HG03521 (cell line): ENCODE results near the gene SNRNP35.
"Not testable (repeated sequence)": the region's sequence is repeated elsewhere in the genome, so short reads cannot be mapped to it uniquely, and the experiment has no call there.

Experiments
- ATAC-seq: cut with Tn5 transposase; IDR thresholded peaks from one replicate; pipeline ENCODE4 v1.9.1; 2021; ENCODE audit warnings: mild to moderate bottlenecking, moderate library complexity; ENCODE audit not compliant: unreplicated experiment

The SNRNP35 gene

DNA sequence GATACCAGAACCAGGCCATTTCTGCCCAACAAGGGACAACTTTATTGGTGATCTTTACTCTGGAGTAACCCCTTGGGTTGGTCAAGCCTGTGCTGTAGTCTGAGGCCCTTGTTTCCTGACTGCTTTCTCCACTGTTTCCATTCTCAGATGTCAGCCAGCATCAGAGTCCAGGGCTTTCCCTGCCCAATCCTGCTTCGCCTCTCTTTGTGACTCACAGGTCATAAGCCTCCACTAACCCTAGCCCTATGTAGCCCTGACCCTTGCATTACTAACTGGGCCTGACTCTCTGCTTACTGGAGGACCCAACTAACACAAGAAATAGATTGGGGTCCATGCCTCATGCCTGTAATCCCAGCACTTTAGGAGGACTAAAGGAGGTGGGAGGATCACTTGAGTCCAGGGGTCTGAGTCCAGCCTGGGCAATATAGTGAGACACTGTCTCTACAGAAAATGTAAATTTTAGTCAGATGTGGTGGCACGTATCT lies 8.6 kb upstream of the SNRNP35 start:
- no peak for ATAC-seq

DNA sequence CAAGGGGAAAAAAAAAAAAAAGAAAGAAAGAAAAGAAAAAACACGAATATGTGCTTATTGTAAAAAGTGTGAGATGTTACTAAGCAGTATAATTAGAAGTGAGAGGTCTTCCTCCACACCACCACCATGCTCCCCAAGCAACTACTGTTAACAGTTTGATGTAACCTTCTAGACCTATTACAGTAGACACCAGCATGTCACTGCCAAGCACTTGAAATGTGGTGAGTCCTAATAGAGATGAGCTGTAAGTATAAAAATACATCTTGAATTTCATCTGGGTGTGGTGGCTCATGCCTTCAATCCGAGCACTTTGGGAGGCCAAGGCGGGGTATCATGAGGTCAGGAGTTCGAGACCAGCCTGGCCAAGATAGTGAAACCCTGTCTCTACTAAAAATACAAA lies 8.1 kb upstream of the SNRNP35 start:
- ATAC-seq: no peak

DNA sequence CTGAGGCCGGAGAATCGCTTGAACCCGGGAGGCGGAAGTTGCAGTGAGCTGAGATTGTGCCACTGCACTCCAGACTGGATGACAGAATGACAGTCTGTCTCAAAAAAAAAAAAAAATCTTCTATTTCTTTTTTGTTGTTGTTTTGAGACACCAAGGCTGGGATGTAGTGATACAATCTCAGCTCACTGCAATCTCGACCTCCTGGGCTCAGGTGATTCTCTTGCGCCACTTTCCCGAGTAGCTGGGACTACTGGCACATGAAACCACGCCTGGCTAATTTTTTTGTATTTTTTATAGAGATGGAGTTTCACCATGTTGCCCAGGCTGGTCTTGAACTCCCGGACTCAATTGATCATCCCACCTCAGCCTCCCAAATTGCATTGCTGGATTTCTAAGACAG lies 7.3 kb upstream of the SNRNP35 start:
- no peak for ATAC-seq

DNA sequence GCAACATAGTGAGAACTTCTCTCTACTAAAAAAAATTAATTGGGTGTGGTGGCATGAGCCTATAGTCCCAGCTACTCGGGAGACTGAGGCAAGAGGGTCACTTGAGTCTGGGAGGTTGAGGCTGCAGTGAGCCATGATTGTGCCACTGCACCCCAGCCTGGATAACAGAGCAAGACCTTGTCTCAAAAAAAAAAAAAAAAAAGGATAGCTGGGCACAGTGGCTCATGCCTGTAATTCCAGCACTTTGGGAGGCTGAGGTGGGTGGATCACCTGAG lies 5.7 kb upstream of the SNRNP35 start:
- not testable (repeated sequence) for ATAC-seq

DNA sequence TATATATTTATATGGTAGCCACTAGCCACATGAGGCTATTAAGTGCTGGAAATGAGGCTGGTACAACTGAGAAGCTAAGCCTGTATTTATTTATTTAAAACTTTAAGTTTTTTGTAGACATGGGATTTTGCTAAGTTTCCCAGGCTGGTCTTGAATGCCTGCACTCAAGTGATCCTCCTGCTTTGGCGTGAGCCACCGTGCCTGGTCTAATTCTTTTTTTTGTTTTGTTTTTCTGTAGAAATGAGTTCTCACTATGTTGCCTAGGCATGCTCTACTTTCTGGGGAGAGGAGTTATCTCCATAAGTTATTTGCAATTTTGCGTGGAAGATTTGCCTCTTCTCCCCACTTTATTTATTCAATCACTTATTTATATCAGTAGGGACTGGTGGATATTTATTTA lies 4.8 kb upstream of the SNRNP35 start:
- ATAC-seq: no peak

DNA sequence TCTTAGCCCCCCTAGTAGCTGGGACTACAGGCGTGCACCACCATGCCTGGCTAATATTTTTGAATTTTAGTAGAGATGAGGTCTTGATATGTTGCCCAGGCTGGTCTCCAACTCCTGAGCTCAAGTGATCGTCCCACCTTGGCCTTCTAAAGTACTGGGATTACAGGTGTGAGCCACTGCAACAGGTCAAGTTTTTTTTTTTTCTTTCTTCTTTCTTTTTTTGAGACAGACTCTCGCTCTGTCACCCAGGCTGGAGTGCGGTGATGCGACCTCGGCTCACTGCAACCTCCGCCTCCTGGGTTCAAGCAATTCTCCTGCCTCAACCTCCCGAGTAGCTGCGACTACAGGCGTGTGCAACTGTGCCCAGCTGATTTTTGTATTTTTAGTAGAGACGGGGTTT lies 5.2 kb downstream of the SNRNP35 start:
- ATAC-seq: not testable (repeated sequence)

DNA sequence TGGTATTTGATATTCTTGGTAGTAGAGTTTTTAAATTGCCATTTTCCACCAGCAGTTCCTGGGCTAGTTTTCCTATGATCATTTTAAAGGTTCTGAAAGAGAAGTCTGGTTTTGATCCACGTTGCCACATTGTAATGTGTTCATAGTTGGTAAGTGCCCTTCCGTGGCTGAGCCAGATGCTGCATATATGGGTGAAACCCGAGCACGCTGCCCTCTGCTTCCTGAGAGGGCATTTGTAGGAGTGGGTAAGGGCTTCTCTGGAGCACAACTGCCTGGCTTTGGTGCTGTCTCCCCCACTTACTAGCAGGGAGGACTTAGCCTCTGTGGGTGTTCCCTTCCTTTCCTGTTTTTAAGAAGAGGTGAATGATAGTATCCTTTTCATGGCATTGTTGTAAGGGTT lies 7.1 kb downstream of the SNRNP35 start:
- ATAC-seq: no peak

DNA sequence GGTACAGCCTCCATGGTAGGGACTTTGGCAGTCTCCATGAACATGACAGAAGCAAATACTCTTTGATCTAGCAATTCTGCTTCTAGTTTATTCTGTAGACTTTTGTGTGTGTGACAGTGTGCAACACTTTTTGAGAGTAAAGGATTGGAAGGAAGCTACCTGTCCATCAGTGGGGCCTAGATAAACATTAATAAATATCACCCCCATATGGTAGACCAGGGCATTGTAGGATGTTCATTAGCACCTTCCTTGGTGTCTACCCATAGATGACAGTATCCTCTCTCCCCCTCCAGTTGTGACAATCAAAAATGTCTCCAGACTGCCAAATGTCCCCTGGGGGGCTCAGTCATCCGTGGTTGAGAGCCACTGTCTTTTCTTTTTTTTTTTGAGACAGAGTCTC lies 10.8 kb downstream of the SNRNP35 start:
- ATAC-seq: peak; percentile 50

DNA sequence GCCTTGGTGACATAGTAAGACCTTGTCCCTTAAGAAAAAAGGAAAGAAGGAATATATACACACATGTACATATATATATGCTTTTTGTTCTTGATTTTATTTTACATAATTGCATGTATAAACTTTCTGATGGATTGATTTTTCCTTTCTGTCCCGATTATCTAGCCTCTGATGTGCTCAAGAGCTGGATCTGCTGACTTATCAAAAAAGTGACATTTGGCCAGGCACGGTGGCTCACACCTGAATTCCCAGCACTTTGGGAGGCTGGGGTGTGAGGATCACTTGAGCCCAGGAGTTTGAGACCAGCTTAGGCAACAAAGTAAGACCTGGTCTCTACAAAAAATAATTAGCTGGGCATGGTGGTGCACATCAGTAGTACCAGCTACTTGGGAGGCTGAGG lies 12.0 kb downstream of the SNRNP35 start:
- no peak for ATAC-seq

DNA sequence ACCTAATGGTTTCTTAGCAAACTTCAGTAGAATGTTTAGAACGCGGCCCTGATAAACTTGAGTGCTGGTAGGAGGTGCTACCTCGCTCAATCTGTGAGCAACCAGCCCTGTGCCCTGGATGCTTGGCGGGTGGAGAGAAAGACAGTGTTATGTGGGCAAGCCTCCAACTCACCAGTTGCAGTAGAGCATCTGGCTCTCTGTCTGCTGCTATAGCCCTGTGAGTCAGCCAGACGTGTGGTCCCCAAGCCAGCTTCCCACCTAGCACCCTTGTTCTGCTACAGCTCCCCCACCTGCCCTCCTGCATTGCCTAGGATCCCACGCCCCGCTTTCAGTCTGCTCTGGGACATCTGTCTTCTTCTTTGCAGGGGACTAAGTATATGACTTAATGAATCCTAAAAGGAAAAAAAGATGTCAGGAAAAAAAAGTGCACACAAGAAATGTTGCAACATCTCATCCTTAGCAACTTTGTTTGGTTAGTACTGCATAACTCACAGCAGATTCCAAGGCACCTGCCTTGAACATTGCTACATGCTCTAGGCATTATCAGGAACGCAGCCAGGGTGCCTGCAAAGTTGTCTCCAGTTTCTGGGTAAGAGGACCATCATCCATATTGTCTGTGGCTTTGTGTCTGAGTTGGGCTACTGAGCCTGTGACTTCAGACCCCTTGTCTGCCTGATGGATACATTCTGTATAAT lies 13.6 kb downstream of the SNRNP35 start:
- no peak for ATAC-seq

DNA sequence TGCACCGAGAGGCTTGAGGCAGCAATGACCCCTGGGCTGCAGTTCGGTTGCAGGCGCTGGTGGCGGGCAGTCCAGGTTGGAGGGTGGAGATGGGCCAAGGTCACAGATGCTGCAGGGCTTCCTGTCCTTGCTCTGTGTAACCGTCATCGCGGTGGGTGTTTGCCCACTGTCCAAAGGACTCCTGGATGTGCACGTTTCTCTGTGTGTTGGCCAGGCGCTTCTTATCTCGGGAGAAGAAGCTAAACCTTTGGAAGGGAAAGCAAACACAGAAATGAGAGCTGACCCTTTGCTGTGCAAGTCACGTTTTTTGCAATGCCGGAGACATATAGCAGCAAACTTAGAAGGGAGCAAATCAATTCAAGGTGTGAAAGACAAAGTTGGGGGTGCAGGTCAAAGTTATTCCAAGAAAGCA lies 14.5 kb downstream of the SNRNP35 start:
- no peak for ATAC-seq

DNA sequence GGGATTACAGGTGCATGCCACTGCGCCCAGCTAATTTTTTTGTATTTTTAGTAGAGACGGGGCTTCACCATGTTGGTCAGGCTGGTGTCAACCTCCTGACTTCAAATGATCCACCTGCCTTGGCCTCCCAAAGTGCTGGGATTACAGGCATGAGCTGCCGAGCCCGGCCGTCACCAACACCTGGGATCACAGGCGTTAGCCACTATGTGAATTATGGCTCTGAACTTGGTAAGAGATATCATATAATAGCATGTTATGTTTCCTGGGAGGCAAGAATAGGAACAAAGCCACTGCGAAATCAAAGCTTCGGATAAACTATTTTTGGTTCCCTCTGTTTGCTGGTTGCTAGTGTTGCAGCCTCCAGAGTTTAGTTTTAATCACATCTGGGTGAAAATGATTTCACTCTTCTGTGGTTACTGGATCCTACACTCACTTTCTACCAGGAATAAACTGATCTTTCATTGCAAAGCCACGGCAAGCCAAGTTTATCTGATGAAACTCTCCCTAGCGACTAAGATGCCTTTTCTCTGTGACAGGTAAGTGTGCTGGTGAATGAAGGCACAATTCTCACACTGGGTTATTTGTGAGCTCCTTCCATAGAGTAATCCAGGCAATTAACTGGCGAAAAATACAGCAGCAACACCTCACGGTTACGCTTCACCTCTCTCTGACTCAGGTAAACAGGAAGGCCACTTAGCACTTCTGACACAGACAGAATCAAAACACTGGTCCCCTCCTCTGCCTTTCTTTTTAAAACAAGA lies 16.7 kb downstream of the SNRNP35 start:
- no peak for ATAC-seq

DNA sequence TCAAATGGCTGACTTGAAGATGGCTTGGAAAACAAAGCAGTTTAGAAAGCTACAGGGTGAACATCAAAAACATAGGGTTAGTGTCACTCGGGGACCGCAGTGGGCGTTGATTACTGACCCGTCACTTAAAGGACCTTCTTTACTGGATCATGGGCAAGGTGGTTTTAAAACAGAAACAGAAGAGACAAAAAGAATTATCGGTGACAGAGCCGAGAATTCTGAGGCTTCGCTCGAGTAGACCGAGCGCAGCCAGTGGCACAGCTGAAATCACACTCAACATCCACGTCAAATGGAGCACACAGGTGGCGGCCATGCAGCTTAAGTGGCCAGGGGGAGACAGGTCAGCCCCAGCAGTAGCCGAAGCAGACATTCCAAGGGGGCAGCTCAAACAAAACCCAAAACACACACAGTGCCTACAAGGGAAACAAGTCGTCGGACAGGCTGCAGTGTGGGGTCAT lies 17.3 kb downstream of the SNRNP35 start:
- no peak for ATAC-seq

DNA sequence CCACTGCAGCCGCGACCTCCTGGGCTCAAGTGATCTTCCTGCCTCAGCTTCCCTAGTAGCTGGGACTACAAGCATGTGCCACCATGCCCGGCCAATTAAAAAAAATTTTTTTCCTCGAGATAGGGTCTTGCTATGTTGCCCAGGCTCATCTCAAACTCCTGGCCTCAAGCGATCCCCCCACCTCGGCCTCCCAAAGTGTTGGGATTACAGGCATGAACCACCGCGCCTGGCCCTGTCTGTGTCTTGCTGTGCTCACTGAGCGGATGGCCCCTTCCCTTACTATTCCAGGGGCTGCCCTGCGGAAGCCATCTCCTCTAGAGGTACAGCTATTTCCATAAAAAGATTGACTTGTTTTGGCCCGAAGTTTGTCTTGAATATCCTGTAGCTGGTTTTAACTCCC lies 20.1 kb downstream of the SNRNP35 start:
- no peak for ATAC-seq

DNA sequence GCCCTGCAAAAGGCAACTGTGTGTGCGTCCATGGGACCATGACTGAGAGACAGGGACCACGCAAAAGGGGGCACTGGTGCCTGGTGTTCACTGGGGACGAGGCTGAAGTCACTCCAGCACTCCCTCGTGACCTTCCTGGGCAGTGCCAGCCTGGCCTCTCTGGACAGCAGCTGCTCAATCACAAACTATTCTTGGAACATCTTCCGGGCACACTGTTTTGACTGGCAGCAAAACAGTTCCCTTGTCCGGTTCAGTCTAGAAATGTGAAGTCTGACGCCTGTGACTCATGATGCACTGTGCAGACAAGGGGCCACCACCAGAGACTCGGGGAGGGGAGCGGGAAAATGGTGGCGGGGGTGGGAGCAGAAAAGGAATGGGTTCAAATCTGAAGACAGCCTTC lies 20.8 kb downstream of the SNRNP35 start:
- ATAC-seq: no peak

DNA sequence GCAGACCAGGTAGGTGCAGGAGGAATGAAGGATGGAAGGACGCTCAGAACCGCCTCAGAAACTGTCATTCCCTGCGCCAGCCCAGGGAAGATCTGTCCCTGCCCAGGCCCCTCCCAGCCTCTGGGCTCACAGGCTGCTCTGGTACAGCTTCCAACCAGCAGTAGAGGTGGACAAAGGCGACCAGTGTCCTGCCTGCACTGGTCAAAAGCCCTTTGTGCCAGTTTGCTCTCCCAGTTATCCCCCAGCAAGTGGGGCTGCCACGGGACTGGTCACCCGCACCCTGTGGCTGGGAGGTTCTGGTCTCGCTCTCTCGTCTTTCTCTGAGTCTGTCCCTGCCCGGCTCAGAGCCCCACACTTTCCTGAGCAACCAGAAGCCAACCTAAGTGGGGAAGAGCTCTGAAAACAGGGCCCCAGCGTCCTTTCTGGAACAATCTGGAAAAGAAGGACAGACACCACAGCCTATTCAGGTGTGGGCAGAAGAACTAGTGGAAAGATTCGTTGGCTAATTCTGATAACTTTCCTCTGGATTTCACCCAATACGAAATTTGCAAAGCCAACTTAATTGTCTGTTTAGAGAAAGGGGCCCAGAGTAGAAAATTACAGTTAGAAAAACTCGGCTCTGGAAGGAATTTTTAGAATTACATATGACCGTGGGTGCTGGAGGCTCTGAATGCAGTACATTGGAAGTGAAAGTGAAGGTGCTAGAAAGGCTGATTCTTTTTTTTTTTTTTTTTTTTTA lies 21.7 kb downstream of the SNRNP35 start:
- no peak for ATAC-seq

DNA sequence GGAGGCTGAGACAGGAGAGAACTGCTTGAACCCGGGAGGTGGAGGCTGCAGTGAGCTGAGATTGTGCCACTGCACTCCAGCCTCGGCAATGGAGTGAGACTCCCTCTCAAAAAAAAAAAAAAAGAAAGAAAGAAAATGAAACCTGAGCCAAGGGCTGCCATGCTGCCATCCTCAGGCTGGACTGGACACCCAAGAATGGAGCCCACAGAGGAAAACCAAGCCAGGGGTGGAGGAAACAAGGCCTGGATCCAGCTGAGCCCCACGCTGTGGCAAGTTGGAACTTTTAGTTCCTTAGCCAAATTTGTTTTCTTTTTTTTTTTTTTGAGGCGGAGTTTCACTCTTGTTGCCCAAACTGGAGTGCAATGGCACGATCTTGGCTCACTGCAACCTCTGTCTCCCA lies 23.3 kb downstream of the SNRNP35 start:
- ATAC-seq: not testable (repeated sequence)

DNA sequence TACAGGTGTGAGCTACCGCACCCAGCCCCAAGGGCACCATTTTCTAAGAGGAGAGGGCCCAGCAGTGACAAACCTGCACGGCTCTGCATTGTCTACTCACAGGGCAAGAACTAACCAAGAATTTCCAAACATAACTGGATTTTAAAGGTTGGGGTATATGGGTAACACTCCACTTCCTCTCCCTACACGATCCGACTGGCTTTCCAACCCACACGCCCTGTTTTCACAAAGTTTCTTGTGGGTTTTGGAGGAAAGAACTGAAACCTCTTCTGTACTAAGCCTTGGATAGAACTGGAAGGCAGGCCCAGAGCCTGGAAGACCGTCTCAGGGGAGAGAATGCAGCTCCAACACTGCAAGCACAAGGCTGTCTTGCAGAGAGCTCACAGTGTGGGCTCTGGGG lies 24.9 kb downstream of the SNRNP35 start:
- no peak for ATAC-seq

DNA sequence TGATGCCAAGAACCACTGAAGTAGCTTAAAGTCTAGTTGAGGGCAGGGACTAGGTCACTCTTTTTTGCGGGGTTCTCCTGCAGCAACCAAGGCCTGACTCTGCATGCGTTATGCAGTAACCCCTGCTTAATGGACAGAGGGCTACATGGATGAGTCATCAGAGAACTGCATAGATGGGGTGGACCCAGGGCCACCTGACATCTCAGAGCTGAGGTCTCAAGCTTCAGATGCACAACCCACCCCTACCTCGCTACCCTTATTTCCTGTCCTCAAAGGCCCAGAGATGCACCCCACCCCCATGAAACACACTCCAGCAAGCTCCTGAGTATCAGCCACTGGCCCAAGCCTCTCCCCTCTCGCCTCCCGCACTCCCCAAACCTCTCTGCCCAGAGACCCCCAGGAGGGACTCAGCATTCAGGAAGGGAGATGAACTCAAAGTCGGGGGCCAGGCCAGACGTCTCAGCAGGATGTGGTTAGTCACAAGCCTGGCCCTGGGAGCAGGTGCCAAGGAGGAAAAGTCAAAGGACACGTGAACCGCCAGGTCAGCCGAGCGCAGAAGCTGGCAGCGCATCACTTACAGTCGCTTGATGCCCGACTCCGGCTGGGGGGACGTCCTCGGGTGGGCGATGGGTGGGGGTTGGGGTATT lies 25.8 kb downstream of the SNRNP35 start:
- no peak for ATAC-seq

DNA sequence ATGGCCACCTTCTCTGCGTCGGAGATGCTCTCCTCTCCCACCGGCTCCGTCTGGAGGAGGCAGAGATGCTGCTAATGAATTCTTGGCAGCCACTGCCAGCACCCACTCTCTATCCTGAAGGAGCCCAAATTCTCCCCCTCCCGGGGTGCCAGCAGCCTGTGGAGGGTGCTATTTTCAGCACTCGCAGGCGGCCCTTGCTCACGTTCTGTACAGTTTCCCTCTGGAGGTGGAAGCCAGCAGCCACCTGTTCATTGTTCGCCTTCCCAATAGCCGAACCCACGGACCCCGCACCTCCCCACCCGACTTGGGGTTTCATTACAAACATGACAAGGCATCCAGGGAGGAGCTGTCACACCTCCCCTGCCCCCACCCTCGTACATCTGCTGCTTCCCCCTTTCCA lies 27.8 kb downstream of the SNRNP35 start:
- no peak for ATAC-seq

DNA sequence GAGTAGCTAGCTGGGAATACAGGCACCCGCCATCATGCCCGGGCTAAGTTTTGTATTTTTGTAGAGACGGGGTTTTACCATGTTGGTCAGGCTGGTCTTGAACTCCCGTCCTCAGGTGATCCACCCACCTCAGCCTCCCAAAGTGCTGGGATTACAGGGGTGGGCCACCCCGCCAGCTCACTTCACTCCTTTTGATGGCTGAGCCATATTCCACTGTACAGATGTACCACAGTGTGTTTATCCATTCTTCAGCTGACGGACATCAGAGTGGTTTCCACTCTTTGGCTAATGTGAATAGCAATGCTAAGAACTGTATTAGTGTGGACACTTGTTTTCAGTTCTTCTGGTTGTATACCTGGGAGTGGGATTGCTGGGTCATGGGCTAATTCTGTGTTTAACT lies 29.5 kb downstream of the SNRNP35 start:
- ATAC-seq: no peak
